Spleen (tissue), 7 donors: ENCODE results near the gene ARF1.

Source experiments
- POLR2A ChIP-seq, 3 donors: fragments of 450-650 bp; IDR thresholded peaks; one replicate each; pipeline ENCODE4 v1.5.1; 2017; ENCODE audit warnings: antibody characterized with exemption in 3 of 3, mild to moderate bottlenecking in 1 of 3
- POLR2AphosphoS5 ChIP-seq, 3 donors: sonication (generic); formaldehyde crosslinking; IDR thresholded peaks; one replicate each; pipeline ENCODE4 v1.5.1; 2017; ENCODE audit warnings: antibody characterized with exemption in 3 of 3
- TF ChIP-seq, protein P1 (sequence below), 11 experiments: fragments of 200-600 bp in 7 of 11; fragments of 450-650 bp in 4 of 11; sonication (generic) in 4 of 11; IDR thresholded peaks in 8 of 11; conservative IDR thresholded peaks in 3 of 11; 1 replicate in 7 of 11; 2 replicates in 4 of 11; pipeline versions ENCODE4 v1.4.0 to v1.8.0; 2016 to 2021; ENCODE audit warnings: antibody characterized with exemption in 11 of 11, inconsistent platforms in 4 of 11, mild to moderate bottlenecking in 1 of 11
- donor health status: DM: no; HTN: no; CAD: no; lungs with moderate emphysema.
- donor health status: DM: no; HTN: no; CAD: no.
- donor health status: DM: no; HTN: no; CAD: no.

DNA sequence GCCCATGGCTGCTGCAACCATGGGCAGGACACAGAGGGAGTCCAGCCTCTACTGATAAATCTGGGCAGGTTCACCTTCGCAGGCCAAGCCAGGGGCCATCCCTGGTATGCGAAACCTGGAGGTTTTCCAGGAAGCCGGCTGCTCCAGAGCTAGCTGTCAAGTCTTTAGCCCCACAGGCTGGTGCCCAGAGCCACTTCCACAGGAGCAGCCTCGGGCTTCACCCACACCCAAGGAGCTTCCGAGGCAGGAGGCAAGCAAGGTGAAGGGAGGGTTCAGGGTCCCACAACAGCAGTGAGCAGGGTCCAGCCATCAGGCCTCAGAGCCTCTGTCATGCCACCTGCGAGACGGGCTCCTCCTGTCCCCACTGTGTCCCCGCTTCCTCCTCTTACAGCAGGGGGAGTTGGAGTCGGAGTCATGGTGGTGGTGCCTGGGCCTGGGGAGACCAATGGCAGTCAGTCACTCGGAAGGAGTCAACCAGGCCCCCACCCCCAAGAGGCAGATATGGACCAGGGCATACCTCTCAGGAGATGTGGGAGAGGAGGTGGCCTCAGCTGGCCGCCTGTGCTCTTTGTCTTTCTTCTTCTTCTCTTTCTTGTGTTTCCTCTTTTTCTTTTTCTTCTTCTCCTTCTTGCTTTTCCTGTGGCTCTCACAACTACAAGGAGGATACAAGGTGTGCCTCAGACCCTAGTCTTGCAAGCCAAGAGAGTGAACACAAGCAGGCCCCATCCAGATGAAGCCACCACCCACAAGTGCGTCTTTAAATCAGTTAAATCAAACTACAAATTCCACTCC lies 18.5 kb downstream of the ARF1 start:
- TF ChIP-seq, protein P1, sequence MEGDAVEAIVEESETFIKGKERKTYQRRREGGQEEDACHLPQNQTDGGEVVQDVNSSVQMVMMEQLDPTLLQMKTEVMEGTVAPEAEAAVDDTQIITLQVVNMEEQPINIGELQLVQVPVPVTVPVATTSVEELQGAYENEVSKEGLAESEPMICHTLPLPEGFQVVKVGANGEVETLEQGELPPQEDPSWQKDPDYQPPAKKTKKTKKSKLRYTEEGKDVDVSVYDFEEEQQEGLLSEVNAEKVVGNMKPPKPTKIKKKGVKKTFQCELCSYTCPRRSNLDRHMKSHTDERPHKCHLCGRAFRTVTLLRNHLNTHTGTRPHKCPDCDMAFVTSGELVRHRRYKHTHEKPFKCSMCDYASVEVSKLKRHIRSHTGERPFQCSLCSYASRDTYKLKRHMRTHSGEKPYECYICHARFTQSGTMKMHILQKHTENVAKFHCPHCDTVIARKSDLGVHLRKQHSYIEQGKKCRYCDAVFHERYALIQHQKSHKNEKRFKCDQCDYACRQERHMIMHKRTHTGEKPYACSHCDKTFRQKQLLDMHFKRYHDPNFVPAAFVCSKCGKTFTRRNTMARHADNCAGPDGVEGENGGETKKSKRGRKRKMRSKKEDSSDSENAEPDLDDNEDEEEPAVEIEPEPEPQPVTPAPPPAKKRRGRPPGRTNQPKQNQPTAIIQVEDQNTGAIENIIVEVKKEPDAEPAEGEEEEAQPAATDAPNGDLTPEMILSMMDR (IDR thresholded peaks at IDR 0.05 in 8 of 11, conservative IDR thresholded peaks at IDR 0.05 in 3 of 11) = no peak
- TF ChIP-seq POLR2A (IDR thresholded peaks at IDR 0.05) = no peak
- peak; percentile 21 to 58 (median 36) for TF ChIP-seq POLR2AphosphoS5 (IDR thresholded peaks at IDR 0.05)
